SIG-M5 (cell line): Measurements from ENCODE around the gene IGF2BP3.

ENCODE experiments used
- DNase-seq: peaks from one replicate; lab custom pipeline; 2025; lab: John Stamatoyannopoulos, UW

IGF2BP3 gene

GRCh38 chr7:23293500-23294073 lies 176.7 kb downstream of the IGF2BP3 start:
- DNase-seq, result no peak

- DNase-seq, result no peak
Observed at GRCh38 chr7:23292623-23293022, 177.7 kb downstream of the IGF2BP3 start.

- no peak for DNase-seq
Observed at GRCh38 chr7:23291957-23292560, 178.2 kb downstream of the IGF2BP3 start.

DNA sequence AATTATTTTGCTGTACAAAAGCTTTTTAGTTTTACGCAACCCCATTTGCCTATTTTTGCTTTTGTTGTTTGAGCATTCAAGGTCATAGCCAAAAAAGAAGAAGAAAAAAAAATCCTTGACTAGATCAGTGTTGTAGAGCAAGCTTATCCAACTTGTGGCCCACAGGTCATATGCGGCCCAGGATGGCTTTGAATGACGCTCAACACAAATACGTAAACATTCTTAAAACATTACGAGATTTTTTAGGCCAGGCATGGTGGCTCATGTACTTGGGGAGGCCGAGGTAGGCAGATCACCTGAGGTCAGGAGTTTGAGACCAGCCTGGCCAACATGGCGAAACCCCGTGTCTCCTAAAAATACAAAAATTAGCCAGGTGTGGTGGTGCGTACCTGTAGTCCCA lies 179.3 kb downstream of the IGF2BP3 start:
- no peak for DNase-seq

DNA sequence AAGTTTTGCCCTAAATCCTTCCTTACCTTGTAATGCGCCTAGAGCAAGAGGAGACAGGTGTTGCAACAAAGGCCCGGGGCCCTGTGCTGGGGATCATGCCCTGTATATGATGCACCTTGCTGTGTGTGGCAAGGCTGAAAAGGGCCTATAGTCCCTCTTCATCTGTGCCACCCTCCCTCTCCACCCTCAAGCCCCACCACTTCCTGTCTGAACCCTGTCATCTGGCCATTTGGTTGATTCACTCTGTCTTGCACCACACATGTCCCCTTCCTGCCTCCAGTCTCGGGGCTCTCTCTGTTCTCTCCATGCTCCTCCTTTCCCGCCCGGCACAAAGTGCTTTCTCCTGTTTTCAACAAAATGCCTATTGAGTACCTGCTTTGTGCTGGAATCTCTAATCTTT lies 182.7 kb downstream of the IGF2BP3 start:
- DNase-seq, result peak; percentile 7

DNA sequence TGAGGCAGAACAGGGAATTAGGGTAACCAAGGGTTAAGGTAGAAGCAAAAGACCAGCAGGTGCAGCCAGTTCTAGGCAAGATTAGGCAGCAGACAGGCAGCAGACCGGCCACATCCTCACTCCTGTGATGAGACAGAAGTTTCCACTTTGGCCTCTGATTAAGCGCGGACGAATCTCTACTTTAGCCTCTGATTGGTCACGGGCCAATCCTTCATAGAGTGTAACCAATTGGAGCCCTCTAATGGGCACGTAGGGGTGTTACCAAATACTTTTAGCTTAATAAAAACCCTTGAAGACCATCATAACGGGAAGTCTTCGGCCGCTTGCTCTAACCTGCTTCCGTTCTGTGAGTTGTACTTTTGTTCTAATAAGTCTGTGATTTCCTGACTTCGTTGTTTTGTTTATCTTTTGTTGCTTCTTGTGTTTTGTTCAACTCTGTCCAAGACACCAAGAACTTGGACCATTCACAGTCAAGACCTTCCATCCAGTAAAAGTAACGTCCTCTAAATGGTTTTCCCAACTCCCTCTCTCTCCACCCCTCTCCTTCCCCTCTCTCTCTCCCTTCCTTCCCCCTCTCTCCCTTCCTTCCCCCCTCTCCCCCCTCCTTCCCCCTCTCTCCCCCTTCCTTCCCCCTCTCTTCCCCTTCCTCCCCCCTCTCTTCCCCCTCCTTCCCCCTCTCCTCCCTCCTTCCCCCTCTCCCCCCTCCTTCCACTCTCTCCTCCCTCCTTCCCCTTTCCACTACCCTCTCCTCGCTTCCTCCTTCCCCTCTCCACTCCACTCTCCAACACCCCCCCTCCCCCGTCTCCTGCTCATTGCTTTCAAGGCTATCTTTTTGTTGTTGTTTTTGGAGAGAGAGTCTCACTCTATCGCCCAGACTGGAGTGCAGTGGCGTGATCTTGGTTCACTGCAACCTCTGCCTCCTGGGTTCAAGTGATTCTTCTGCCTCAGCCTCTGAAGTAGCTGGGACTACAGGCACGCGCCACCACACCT lies 184.3 kb downstream of the IGF2BP3 start:
- no peak for DNase-seq

- DNase-seq, result no peak
Observed at GRCh38 chr7:23284871-23285270, 185.4 kb downstream of the IGF2BP3 start.

GRCh38 chr7:23283086-23283485 lies 187.2 kb downstream of the IGF2BP3 start:
- DNase-seq, result no peak

DNA sequence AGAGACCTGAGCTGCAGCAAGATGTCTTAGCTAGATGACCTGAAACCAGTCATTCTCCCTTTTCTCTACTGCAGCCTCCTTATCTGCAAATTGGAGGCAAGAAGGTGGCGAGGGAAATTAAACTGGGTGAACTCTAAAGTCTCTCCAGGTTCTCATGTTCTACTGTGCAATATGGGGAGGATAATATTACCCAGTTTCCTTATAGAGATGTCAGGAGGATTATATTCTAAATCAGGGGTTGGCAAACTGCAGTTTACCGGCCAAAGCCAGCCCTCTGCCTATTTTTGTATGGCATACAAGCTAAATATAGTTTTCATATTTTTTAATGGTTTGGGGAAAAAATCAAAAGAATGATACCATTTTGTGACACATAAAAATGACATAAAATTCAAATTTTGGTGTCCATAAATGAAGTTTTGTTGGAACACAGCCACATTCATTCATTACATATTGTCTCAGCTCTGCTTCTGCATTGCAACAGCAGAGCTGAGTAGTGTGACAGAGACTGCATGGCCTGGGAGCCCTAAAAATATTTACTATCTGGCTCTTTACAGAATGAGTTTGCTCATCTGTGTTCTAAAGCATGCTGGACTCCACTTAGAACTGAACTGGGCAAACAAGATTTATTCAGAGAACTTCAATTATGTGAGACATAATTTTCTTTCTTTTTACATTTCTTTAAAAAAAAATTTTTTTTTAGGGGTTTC lies 190.3 kb downstream of the IGF2BP3 start:
- DNase-seq, result no peak

DNA sequence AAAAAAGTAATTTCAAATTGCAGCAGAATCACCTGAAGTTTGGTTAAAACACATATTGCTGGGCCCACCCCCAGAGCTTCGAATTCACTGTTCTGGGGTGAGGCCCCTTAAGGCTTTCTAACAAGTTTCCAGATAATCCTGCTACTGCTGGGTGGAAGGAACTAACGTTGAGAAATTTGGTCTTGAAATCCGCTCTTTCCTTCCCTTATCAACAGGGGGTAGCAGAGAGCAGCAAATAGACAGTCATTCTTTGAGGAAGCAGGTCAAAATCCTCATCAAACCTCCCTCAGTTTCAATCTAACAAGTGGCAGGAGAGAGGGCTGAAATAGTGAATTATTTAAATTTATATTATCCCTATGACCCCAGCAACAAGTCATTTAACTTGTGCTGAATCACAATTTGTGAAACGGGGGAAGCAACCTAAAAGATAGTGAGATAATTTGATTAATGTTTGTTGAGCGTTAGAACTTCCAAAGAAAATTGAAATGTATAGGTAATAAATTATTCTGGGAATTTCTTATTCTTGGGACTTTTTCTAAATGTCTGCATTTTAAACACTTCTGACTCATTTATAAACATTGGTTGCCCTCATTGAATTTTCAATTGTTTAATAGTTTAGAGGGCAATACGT lies 192.8 kb downstream of the IGF2BP3 start:
- DNase-seq, result peak; percentile 29

DNA sequence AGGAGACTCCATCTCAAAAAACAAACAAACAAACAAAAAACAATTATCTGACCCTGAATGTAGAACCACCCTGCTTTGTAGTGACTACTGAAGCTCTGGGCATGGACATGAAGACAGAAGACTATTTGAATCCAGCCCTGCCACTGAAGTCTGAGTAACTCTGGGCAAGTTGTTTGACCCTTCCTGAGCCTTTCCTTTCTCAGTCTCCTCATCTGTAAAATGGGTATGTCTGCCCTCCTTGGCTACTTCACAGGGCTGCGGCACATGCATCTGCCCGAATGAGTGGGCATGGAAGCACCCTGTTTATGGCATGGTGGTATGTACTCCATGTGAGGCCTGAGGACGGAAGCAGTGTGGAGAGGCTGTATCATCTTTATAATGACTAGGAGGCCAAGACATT lies 193.3 kb downstream of the IGF2BP3 start:
- no peak for DNase-seq

GRCh38 chr7:23276376-23276775 lies 193.9 kb downstream of the IGF2BP3 start:
- DNase-seq, result peak; percentile 45

DNA sequence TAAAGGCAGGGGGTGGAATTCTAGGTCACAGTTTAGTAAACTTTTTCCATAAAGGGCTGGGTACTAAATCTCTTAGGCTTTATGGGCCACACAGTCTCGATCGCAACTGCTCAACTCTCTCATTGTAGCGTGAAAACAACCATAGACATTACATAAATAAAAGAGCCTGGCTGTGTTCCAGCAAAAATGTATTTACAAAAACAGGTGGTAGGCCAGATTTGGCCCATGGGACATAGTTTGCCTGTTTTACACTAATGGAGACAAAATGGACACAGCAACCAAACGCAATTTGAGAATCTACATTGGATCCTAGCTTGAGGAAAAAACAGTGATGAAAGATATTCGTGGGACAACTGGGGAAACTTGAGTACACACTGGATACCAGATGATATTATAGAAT lies 194.4 kb downstream of the IGF2BP3 start:
- DNase-seq, result no peak

- DNase-seq, result peak; percentile 44
Observed at GRCh38 chr7:23273141-23273599, 197.1 kb downstream of the IGF2BP3 start.

- DNase-seq, result no peak
Observed at GRCh38 chr7:23272275-23272674, 198.0 kb downstream of the IGF2BP3 start.

GRCh38 chr7:23268746-23269145 lies 201.5 kb downstream of the IGF2BP3 start:
- no peak for DNase-seq

DNA sequence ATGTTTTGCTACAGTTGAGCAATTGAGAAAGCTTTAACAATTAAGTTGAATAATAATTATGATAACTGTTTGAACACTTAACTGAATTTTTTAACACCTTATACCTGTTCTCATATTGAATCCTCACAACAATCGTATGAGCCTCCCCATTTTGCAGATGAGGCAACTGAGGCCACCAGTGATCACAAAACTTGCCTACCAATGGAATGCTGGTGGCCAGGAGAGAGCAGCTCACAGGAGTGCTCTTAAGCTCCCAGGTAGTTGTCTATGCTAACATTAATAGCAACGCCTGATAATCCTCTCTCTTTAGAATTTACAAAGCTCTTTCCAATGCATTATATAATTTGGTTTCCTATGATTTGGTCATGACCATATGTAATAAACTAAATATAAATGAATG lies 202.1 kb downstream of the IGF2BP3 start:
- no peak for DNase-seq

DNA sequence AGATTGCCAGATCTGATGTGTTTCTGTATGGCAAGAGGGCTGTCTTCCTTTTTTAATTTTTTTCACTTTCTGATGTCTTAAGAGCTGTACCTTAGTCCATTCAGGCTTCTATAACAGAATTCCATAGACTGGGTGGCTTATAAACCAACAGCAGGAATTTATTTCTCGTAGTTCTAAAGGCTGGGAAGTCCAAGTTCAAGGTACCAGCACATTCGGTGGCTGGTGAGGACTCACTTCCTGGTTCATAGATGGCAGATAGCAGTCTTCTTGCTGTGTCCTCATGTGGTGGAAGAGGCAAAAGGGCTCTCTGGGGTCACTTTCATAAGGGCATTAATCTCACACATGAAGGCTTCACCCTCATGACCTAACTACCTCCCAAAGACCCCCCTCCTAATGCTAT lies 202.9 kb downstream of the IGF2BP3 start:
- DNase-seq, result no peak

- DNase-seq, result no peak
Observed at GRCh38 chr7:23266918-23267317, 203.4 kb downstream of the IGF2BP3 start.

- DNase-seq, result no peak
Observed at GRCh38 chr7:23264916-23265458, 205.3 kb downstream of the IGF2BP3 start.

DNA sequence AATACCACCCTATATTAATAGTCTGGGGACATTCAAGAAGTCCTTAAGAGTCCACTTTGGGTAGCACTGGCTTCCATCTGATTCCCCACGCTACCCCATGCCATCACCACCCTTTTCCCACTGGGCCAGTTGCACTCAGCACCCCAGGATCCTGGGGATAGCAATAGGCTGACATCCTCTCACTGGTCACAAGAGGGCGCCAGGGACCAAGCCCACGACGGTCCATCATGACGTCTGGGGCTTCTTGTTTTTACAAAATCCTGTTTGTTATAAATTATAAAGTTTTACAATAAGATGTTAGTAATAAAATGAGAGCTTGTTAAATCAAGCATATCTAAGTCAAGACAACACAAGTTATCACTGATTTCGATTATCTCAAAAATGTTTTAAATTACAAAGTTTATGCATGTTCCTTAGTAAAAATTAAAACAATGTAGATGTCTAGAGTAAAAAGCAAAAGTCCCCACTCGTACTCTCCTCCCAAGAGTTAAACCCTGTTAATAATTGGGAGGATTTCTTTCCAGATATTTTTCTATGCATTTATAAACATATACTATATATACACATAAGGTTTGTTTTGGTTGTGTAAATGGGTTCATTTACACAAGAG lies 208.3 kb downstream of the IGF2BP3 start:
- DNase-seq, result no peak
